Left ventricle myocardium superior (tissue), 1 donor: ENCODE data around the gene PTCH1. TPM values are rescaled to one million over a fixed set of nuclear protein-coding genes. Genes with fewer than 3 reads are reported as not detected.
A peak's percentile ranks its signal among the peaks of the same experiment; 100 is the strongest.

Experiments used
- ATAC-seq: fragments of 200-7000 bp; cut with Tn5 transposase; one replicate; pipeline ENCODE4 v1.9.1; 2020; ENCODE audit warnings: mild to moderate bottlenecking, moderate library complexity
- DNase-seq: peaks from one replicate; pipeline ENCODE4 v3.0.0-alpha.2; 2020
- intact Hi-C: fragments of 100-400 bp; cut with micrococcal nuclease; formaldehyde crosslinking; loops from one replicate; pipeline ENCODE4 v1.11.0; 2022
- total RNA-seq: library from RNA; stranded (reverse); fragmentation: NEBNext Ultra II Directional; extraction: Animal tissue kit (Norgen Biotek cat#: 25700); gene quantifications from one replicate; pipeline ENCODE4 v1.2.1, GENCODE V29; 2021
- donor health status: DM: no; HTN: yes; CAD: no; lungs with severe emphysema.

Gene PTCH1
- total RNA-seq, 1 donor from 2014 or later = 10.4 TPM

DNA sequence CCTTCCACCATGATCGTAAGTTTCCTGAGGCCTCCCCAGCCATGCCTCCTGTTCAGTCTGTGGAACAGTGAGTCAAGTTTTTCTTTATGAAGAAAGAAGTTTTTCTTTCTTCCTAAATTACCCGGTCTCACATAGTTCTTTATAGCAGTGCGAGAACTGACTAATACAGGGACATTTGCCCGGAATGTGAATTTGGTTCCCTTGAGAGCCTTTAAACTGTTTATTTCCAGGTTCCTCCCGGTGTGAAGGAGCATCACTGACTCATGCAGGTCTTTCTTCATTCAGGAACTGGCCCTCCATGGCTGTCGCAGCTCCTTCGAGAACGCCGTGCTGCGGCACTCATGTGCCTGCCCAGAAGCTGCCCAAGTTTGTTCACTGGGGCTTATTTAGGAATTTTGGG is 87.7 kb downstream of the PTCH1 start:
- intact Hi-C loops = no loop called here
- ATAC-seq (no peak), DNase-seq (no peak)

DNA sequence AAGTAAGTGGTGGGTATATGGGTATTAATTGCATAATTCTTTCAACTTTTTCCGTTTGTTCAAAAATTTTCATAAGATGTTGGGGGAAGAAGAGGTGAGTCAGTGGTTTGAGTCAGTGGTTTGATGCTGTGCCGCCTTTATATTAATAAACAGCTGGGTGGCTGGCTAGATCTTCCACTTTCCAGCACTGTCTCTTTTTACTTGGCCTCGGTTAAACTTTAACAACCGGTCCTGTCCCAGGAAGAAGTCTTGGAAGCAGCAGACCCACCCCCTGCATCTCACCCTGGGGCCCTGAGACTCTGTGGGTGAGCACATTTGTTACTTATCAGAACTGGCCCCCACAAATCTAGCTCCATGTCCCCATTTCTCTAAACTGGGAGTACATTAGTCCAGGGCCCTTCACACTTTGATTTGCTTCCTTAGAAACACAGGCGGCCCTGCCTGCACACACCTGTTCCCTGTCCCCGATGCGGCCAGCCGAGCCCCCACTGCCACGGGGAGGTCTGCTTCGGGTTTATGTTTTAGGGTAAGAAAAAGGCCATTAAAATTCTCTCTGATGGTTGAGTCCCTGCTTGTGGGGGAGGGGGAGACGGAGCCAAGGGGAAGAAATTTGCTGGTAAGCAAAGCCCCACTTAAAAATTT is 90.7 kb downstream of the PTCH1 start:
- ATAC-seq (peak; percentile 26), DNase-seq (no peak)
- intact Hi-C loops = no loop called here

DNA sequence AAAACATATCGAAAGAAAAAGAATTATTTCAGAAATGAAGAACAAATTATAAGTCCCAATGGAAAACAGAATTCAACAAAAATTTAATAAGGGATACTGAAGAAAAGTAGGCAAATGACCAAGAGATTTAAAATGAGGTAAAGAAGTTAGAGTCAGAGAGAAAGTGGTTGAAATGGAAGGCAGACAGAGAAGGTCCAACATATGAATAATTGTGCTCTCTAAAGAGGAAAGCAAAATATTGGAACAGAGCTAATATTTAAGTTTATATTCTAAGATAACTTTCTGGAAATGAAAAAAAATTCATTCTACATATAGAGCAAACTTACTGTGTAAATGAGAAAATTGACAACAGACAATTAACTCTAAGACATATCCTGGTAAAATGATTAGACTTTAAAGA is 94.1 kb downstream of the PTCH1 start:
- DNase-seq = no peak
- ATAC-seq = no peak
- intact Hi-C loops = no loop called here

DNA sequence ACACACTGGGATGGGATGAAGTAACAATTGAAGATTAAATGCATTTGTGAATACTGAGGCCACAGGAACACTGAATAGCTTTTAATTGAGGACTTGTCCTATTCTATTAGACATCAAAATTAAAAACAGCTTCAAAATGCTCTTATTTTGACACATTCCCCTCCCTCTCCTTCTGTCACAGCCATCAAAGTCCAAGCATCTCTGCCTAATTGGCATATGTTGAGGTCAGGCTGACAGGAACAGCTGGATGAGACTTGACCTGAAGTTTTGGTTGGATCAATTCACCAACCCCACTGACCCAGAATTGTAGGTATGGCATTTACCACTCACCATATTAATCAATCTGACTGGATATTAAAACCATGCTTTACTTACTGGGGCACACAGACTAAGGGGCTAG is 96.3 kb downstream of the PTCH1 start:
- DNase-seq (no peak), ATAC-seq (no peak)
- intact Hi-C loops = no loop called here

DNA sequence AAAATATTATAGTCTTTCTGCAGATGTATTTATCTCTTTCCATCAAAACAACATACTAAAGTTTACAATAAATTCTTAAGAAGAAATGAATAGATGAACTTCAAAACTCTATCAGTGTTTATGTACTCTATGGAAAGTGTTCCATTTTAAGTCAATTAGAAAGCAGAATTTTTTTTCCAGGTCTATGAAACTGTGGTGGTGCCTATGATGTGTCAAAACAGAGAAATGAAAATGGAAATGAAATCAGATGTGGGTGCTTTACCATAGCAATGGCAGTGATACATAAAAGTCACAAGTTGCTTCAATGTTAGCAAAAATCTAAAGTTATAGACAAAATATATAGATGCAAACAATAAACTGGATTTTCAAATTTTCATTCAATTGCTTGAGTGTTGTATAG is 97.3 kb downstream of the PTCH1 start:
- DNase-seq = no peak
- no peak for ATAC-seq
- intact Hi-C loops = no loop called here

DNA sequence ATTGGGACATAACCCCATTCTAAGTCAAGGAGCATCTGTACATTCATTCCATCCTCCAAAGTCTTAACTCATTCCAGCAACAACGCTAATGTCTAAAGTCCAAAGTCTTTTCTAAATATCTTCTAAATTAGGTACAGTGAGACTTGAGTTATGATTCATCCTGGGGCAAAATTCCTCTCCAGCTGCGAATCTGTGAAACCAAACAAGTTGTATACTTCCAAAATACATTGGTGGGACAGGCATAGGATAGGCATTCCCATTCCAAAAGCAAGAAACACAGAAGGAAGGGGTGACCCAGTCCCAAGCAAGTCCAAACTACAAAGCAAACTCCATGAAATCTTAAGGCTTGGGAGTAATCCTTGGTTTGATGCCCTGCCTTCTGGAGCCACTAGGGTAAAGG is 101.6 kb downstream of the PTCH1 start:
- intact Hi-C loops = no loop called here
- DNase-seq (no peak), ATAC-seq (no peak)

DNA sequence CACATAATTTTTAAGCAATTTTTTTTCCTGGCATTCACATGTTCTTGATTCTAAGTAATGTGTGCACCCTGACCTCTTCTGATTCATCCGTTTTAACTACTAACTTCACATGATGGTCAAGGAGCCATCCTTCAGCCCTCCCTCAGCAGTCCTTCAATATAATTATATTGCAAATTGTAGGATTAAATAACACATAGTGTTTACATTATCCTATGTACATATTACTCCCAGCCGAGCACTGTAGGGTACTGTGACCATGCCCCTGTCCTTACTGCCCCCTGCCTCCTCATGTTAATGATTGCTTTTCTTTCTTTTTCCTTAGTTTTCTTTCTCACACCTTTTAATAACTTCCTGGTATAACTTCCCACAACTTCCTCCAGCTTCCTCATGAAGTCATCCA is 103.0 kb downstream of the PTCH1 start:
- no peak for DNase-seq
- intact Hi-C loops = no loop called here
- ATAC-seq = no peak

DNA sequence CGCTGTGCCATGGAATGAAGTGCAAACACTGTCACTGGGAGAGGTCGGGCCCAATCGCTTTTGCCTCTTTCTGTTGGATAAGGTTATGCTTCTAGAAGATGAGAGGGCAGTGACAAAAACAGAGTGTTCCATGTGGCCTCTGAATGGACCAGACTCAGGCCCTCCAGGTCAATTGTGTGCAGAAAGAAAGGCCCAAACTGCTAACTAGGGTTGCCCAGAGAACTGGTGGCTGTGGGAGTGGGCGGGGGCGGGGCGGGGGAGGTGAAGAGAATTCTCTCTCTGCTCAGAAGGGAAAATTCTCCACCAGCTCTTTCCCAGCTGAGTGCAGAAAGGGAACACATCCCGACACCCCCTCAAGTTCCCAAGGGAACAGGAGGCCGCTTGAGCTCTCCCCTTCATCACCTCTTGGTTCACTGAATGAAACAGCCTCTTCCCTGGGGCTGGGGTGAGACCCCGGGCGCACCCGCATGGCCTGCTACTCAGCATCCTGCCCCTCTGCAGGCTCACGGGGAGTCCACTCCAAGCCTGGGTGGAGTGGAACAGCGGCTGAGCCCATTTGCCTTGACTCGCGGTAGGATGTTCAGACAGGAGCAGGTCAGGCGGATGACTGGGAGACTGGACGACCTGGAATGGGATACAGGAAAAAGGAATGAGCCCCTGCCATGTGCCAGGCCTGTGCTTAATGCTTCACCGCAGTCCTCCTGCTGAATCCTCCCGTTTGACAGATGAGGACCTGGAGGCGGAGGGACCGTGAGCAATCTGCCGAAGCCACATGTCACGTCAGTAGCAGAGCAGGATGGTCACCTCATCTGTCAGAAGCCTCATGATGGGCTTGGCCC is 105.5 kb downstream of the PTCH1 start:
- DNase-seq (no peak), ATAC-seq (no peak)
- intact Hi-C loops = no loop called here

DNA sequence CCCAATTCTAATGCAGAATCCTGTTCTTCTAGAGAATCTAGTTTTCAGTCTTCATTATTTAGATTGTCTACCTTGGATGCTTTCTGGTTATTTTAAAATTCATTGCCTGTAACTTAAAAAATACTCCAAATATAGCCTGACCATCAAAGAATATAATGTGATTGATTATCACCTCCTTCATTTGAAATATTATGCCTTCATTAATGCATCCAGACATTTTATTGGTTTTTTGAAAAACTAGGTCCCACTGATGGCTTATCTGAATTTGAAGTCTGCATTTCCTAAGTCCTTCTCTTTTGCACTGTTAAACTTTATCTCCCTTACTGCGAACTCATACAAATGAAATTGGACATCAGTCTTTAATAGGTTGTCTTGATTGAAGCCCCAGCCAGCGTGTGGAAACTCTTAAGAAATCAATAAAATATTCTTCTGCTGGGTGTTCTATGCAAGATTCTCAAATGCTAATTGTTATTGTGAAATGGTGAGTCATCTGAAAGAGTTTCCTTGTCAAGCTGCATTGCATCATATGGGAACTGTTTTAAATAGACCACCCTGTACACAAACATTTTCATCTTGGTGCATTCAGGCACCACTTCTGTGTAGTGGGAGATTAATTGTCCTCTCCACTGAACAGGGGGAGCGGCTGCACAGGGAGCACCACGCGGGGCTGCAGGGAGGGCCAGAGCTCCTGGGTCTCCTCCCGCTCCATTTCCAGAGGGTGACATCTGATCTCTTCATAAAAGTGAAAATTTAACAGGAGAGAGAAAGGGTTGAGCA is 106.9 kb downstream of the PTCH1 start:
- intact Hi-C loops = no loop called here
- no peak for ATAC-seq
- no peak for DNase-seq

DNA sequence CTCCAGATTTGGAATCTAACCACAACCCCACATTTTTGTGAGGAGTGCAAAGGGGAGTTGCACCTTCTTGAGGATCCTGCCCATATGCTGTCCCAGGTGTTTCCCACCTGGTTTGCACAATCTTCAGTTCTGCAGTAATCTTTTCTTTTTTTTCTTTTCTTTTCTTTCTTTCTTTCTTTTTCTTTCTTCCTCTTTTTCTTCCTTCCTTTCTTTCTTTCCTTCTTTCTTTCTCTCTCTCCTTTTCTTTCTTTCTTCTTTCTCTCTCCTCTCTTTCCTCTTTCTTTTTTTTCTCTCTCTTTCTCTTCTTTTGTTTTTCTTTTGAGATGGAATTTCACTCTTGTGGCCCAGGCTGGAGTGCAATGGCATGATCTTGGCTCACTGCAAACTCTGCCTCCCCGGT is 109.2 kb downstream of the PTCH1 start:
- intact Hi-C loops = no loop called here
- DNase-seq (no peak), ATAC-seq (no peak)

DNA sequence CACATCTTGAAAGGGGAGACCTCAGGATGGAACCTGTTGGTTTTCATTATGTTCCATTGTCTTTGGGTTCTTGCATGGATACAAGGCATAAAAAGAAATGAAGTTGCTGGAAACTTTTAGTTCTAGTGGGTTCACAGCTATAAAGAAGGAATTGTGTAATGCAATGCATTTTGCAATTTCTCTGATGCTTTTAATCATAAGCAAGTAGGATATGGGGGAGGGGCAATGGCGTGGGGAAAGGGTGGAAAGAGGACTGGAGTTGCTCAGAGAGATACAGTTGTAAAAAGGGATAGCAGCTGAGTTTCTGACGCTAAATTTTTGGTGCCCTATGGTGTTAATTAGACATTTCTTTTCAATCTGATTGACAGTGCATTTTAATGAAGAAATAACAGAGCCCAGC is 110.7 kb downstream of the PTCH1 start:
- DNase-seq (no peak), ATAC-seq (no peak)

DNA sequence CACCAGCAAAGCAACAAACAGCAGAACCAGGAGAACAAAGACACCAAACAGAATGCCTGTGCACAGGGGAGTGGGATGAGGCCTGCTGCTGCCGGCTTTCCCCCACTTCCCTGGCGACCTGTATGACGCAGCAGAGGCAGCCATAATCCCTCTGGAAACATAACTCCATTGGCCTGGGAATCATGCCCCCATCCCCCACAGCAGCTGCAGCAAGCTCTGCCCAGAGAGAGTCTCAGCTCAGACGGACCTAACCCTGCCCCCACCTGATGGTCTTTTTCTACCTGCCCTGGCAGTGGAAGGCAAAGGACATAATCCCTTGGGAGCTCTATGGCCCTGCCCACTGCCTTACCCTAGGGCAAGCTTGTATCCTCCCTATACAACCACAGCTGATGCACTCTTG is 117.5 kb downstream of the PTCH1 start:
- ATAC-seq (no peak), DNase-seq (no peak)
- intact Hi-C loops = no loop called here

More for the DNA sequence above, 110.7 kb downstream of the PTCH1 start:
- intact Hi-C loops = no loop called here

Other genes starting within 250 kb of the PTCH1 start
- gene FANCC, start 199.3 kb downstream of the PTCH1 start, total RNA-seq = 5.9 TPM